Caco-2 (cell line): Measurements from ENCODE around the gene LIG1. TPM values are rescaled to one million over a fixed set of nuclear protein-coding genes. Genes with fewer than 3 reads are reported as not detected.

Source experiments
- BruUV-seq: library from RNA; stranded (reverse); fragments of 400-500 nt; replicated peaks from 2 replicates; lab custom pipeline; 2021; lab: Mats Ljungman, UMichigan
- CTCF ChIA-PET: fragments of 300-600 bp; sonication (Branson Sonifier 250); formaldehyde crosslinking; loops from one replicate; lab custom pipeline; 2022; ENCODE audit warnings: antibody characterized with exemption; lab: Charles Lee
- POLR2A ChIA-PET: fragments of 300-600 bp; sonication (Branson Sonifier 250); formaldehyde crosslinking; loops from one replicate; lab custom pipeline; 2022; ENCODE audit warnings: antibody characterized with exemption; lab: Charles Lee
- DNase-seq, 2 experiments: peaks; one replicate each; pipeline versions ENCODE4 v3.0.0 to v3.0.0-alpha.2; 2020 to 2022
- H3K27me3 ChIP-seq: replicated peaks from 2 replicates; pipeline ENCODE4 v1.6.0; 2011; ENCODE audit warnings: low read length; ENCODE audit not compliant: control insufficient read depth, insufficient read depth
- H3K36me3 ChIP-seq: 2 replicates; pipeline ENCODE4 v1.5.1; 2011; ENCODE audit warnings: low read length; ENCODE audit not compliant: control insufficient read depth, insufficient read depth
- H3K4me1 ChIP-seq: fragments of 250-450 bp; sonication (Bioruptor Pico); 2 replicates; pipeline ENCODE4 v1.5.1; 2020; ENCODE audit warnings: mild to moderate bottlenecking
- H3K4me3 ChIP-seq: 2 replicates; pipeline ENCODE4 v1.5.1; 2011; ENCODE audit warnings: low read depth, mild to moderate bottlenecking, control low read depth, low read length
- H3K9me3 ChIP-seq: fragments of 250-450 bp; sonication (Bioruptor Pico); 2 replicates; pipeline ENCODE4 v1.5.1; 2020; ENCODE audit warnings: mild to moderate bottlenecking, moderate library complexity
- H3K27ac Mint-ChIP-seq: one replicate; pipeline ENCODE4 v1.8.0; 2022; ENCODE audit warnings: mixed read lengths; ENCODE audit not compliant: unreplicated experiment
- H3K27me3 Mint-ChIP-seq: one replicate; pipeline ENCODE4 v1.8.0; 2022; ENCODE audit warnings: mixed read lengths; ENCODE audit not compliant: insufficient read depth, unreplicated experiment
- H3K36me3 Mint-ChIP-seq: one replicate; pipeline ENCODE4 v1.8.0; 2022; ENCODE audit warnings: mild to moderate bottlenecking, mixed read lengths; ENCODE audit not compliant: insufficient read depth, unreplicated experiment
- H3K4me1 Mint-ChIP-seq: one replicate; pipeline ENCODE4 v1.8.0; 2022; ENCODE audit warnings: low read depth, mixed read lengths; ENCODE audit not compliant: unreplicated experiment
- H3K4me3 Mint-ChIP-seq: one replicate; pipeline ENCODE4 v1.8.0; 2022; ENCODE audit warnings: mild to moderate bottlenecking, moderate library complexity, mixed read lengths; ENCODE audit not compliant: unreplicated experiment
- H3K9me3 Mint-ChIP-seq: one replicate; pipeline ENCODE4 v1.8.0; 2022; ENCODE audit warnings: mixed read lengths; ENCODE audit not compliant: unreplicated experiment
- CTCF ChIP-seq, 2 experiments: fragments of 200-600 bp in 1 of 2; IDR thresholded peaks; 1 replicate in 1 of 2; 2 replicates in 1 of 2; pipeline versions ENCODE4 v1.5.1 to v1.8.0; 2011 to 2022; ENCODE audit warnings: antibody characterized with exemption in 1 of 2, control low read depth in 1 of 2, inconsistent platforms in 1 of 2, low read depth in 1 of 2, low read length in 1 of 2, mild to moderate bottlenecking in 1 of 2, moderate library complexity in 1 of 2; ENCODE audit not compliant: insufficient read depth in 1 of 2, severe bottlenecking in 1 of 2, unreplicated experiment in 1 of 2
- intact Hi-C: fragments of 100-400 bp; cut with micrococcal nuclease; formaldehyde crosslinking; loops from one replicate; pipeline ENCODE4 v1.10.0; 2022; ENCODE audit not compliant: unreplicated experiment
- total RNA-seq: library from RNA; stranded (reverse); gene quantifications from 2 replicates; pipeline ENCODE4 v1.2.3, GENCODE V29; 2022

The LIG1 gene
- total RNA-seq, 1 experiment from 2014 or later, result 78.7 TPM

DNA sequence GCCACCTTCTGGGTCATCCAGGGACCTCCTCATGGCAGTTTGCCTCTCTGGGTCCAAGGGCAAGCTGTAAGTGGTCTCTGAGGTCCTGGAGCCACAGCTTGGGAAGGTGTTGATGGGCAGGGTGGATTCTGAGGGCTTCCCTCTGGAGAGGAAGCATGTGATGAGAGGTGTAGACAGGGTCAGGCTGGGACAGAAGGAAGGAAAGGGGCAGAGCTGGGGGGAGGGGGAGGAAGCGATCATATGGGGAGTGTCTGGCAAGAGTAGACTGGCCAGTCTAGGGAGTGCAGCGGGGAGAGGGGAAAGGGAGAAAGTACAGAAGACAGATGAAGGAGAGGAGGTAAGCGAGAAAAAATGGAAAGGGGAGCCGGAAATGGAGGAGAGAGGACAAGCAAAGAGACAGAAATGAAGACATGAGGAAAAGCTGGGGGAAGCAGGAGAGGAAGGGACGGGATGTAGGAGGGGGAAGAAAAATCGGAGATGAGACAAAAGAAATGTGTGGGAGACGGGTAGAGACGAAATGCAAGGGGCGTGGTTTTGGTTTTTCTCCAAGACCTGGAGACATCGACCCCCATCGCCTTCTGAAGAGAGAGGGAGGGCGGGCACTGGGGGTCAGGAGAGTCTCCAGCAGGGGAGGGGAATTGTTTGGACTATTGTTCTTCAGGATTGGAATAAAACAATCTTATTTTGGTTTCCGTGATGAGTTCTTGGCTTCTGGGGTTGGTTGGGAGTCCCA is 27.0 kb upstream of the LIG1 start:
- POLR2A ChIA-PET, result no interaction called here
- H3K4me1 Mint-ChIP-seq, result no peaks in the 10 kb centered on the region
- H3K36me3 ChIP-seq, result no peaks in the 10 kb centered on the region
- no peak overlapping the region for H3K4me3 ChIP-seq
- no peak for DNase-seq
- no TSS peak for BruUV-seq
- intact Hi-C loops, result no loop called here
- H3K27ac Mint-ChIP-seq, result no peak overlapping the region
- no peak overlapping the region for H3K4me3 Mint-ChIP-seq
- no peaks in the 10 kb centered on the region for H3K9me3 Mint-ChIP-seq
- H3K36me3 Mint-ChIP-seq, result no peaks in the 10 kb centered on the region
- CTCF ChIA-PET, result interaction anchor here (0.6 kb wide), 1 partner anchor 179 kb away, joined by 3 read pairs; no protein-coding TSS in a partner anchor
- no peak for TF ChIP-seq CTCF (IDR thresholded peaks at IDR 0.05; ENCODE audit: insufficient read depth in 1 of 2, low read depth in 1 of 2, low read length in 1 of 2, severe bottlenecking in 1 of 2, unreplicated experiment in 1 of 2)
- no peaks in the 10 kb centered on the region for H3K9me3 ChIP-seq
- H3K4me1 ChIP-seq, result no peaks in the 10 kb centered on the region
- no peaks in the 10 kb centered on the region for H3K27me3 Mint-ChIP-seq
- no peaks in the 10 kb centered on the region for H3K27me3 ChIP-seq

- CTCF ChIA-PET, result interaction anchor here (0.6 kb wide), 1 partner anchor 179 kb away, joined by 3 read pairs; no protein-coding TSS in a partner anchor
- no peaks in the 10 kb centered on the region for H3K4me1 ChIP-seq
- H3K27ac Mint-ChIP-seq, result no peak overlapping the region
- H3K36me3 Mint-ChIP-seq, result no peaks in the 10 kb centered on the region
- BruUV-seq, result TSS peak; percentile 48
- H3K36me3 ChIP-seq, result no peaks in the 10 kb centered on the region
- H3K27me3 ChIP-seq, result no peaks in the 10 kb centered on the region
- POLR2A ChIA-PET, result no interaction called here
- no peaks in the 10 kb centered on the region for H3K9me3 ChIP-seq
- no peak overlapping the region for H3K4me3 Mint-ChIP-seq
- H3K9me3 Mint-ChIP-seq, result no peaks in the 10 kb centered on the region
- H3K27me3 Mint-ChIP-seq, result no peaks in the 10 kb centered on the region
- no peaks in the 10 kb centered on the region for H3K4me1 Mint-ChIP-seq
- no peak for TF ChIP-seq CTCF (IDR thresholded peaks at IDR 0.05; ENCODE audit: insufficient read depth in 1 of 2, low read depth in 1 of 2, low read length in 1 of 2, severe bottlenecking in 1 of 2, unreplicated experiment in 1 of 2)
- intact Hi-C loops, result no loop called here
- DNase-seq, result no peak
- H3K4me3 ChIP-seq, result no peak overlapping the region
These were observed 26.2 kb upstream of the LIG1 start for GRCh38 chr19:48196321-48196763.

DNA sequence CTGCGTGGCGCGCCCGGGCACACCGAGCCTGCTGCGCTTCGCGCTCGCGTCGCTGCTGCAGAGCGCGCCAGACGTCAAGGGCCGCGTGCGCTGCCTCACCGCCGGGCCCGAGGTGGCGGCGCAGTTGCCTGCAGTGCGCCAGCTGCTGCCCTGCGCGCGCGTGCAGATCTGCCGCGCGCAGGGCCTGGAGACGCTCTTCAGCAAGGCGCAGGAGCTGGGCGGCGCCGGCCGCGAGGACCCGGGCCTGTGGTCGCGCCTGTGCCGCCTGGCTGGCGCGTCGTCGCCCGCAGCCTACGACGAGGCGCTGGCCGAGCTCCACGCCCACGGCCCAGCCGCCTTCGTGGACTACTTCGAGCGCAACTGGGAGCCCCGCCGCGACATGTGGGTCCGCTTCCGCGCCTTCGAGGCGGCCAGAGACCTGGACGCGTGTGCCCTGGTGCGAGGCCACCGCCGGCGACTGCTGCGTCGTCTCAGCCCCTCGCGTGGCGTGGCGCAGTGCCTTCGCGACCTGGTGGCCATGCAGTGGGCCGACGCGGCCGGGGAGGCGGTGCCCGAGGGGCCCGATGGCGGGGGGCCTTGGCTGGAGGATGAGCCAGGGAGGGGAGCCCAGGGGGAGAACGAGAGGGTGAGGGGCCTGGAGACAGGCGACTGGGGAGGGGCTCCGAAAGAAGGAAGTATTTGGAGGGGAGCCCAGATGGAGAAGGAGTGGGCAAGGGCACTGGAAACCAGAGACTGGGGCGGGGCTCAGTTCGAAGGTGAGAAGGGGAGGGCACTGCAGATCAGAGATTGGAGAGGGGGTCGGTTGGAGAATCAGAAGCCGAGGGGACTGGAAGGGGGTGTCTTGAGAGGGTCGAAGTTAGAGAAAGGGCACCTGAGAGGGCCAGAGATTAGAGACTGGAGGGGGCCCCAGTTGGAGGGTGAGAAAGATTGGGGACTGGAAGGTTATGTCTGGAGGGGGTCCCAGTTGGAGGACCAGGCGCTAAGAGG is 25.0 kb upstream of the LIG1 start:
- no TSS peak for BruUV-seq
- Mint-ChIP-seq H3K4me1 (no peaks in the 10 kb centered on the region), H3K27ac (no peak overlapping the region), H3K36me3 (peaks cover 8% of the 10 kb centered on the region), H3K27me3 (no peaks in the 10 kb centered on the region), H3K9me3 (no peaks in the 10 kb centered on the region), H3K4me3 (no peak overlapping the region)
- Histone ChIP-seq H3K9me3 (no peaks in the 10 kb centered on the region), H3K36me3 (no peaks in the 10 kb centered on the region), H3K27me3 (no peaks in the 10 kb centered on the region), H3K4me3 (no peak overlapping the region), H3K4me1 (no peaks in the 10 kb centered on the region)
- DNase-seq, result peak in 1 of 2 experiments; percentile 14
- intact Hi-C loops, result no loop called here
- no peak for TF ChIP-seq CTCF (IDR thresholded peaks at IDR 0.05; ENCODE audit: insufficient read depth in 1 of 2, low read depth in 1 of 2, low read length in 1 of 2, severe bottlenecking in 1 of 2, unreplicated experiment in 1 of 2)
- POLR2A ChIA-PET, result no interaction called here
- CTCF ChIA-PET, result interaction anchor here (1.4 kb wide), 1 partner anchor 8 kb away, joined by 5 read pairs; no protein-coding TSS in a partner anchor
